SH-SY5Y (cell line): ENCODE data around the gene CAP1.

Experiments used
- GATA2 ChIP-seq: IDR thresholded peaks from 2 replicates; pipeline ENCODE4 v1.6.1; 2011; ENCODE audit warnings: mild to moderate bottlenecking, low read depth, low read length
- GATA3 ChIP-seq: IDR thresholded peaks from 2 replicates; pipeline ENCODE4 v1.6.1; 2011; ENCODE audit warnings: low read depth, mild to moderate bottlenecking, low read length, moderate library complexity

GRCh38 chr1:40001456-40001855, 39.1 kb upstream of the CAP1 start:
- TF ChIP-seq GATA2 = no peak
- TF ChIP-seq GATA3 = no peak
